ENCODE data around the gene HEPACAM. TPM values are rescaled to one million over a fixed set of nuclear protein-coding genes. Genes with fewer than 3 reads are reported as not detected.

The HEPACAM gene
- total RNA-seq, 1 experiment from 2014 or later: 0.11 TPM

DNA sequence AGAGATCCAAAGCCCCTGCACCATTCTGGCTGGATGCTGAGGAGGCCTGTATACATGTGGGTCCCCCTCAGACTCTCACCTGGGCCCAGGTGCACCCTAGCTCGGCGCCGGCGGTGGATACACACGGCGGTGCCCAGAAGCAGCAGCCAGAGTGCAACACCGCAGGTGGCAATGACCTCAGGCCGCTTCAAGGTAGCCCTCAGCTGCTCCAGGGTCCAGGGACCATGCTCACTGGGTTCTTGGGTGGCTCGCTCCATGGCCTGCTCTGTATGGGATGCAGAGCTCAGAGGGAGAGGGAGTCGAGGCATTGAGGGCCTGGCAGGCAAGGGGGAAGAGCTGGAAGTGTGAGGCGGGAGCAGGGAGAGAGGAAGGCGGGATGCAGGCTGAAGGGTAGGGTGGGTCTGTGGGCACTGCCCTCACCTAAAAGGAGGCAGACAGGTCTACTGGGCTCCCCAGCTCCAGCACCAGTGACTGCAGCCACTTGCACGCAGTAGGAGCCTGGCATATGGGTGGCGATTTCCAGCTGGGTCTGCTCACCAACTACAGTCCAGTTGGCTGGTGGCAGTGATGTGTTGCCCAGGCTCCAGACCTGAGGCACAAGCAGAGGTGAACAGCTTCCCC is 42.0 kb downstream of the HEPACAM start:
- DNase-seq (no peak), ATAC-seq (no peak)
- Histone ChIP-seq H3K79me2 (ENCODE audit: low read length) (no peaks in the 10 kb centered on the region), H3K4me1 (ENCODE audit: insufficient read depth, low read length) (peaks cover 36% of the 10 kb centered on the region), H3K9ac (ENCODE audit: low read length) (no peak overlapping the region), H3K4me2 (ENCODE audit: low read length) (no peak overlapping the region), H3K9me3 (ENCODE audit: low read length) (no peaks in the 10 kb centered on the region), H2AFZ (ENCODE audit: low read length) (no peak overlapping the region), H4K20me1 (ENCODE audit: low read length) (no peaks in the 10 kb centered on the region), H3K4me3 (ENCODE audit: low read length) (no peak overlapping the region), H3K9me2 (replicated peaks; ENCODE audit: low read length) (no peaks in the 10 kb centered on the region), H3K27me3 (ENCODE audit: low read length) (no peaks in the 10 kb centered on the region), H3F3A (ENCODE audit: low read length, unreplicated experiment) (peaks cover 7% of the 10 kb centered on the region), H3K27ac (ENCODE audit: low read length) (no peak overlapping the region), H3K36me3 (ENCODE audit: low read depth, low read length) (no peaks in the 10 kb centered on the region)
- POLR2A ChIA-PET (ENCODE audit: unreplicated experiment): no interaction called here
- no TSS peak for BruUV-seq (replicated peaks)
- intact Hi-C loops (cut with micrococcal nuclease): no loop called here
- TF ChIP-seq EZH2phosphoT487 (IDR thresholded peaks at IDR 0.05; ENCODE audit: borderline replicate concordance, low read length) (no peak), CTCF (conservative IDR thresholded peaks at IDR 0.05; ENCODE audit: low read depth, low read length) (no peak), EZH2 (IDR thresholded peaks at IDR 0.05; ENCODE audit: low read length, unreplicated experiment) (no peak)
- CTCF ChIA-PET: no interaction called here

GRCh38 chr11:124892750-124893454 is 42.9 kb downstream of the HEPACAM start:
- DNase-seq (no peak), ATAC-seq (no peak)
- Histone ChIP-seq H3K27me3 (ENCODE audit: low read length) (no peaks in the 10 kb centered on the region), H3K9me3 (ENCODE audit: low read length) (no peaks in the 10 kb centered on the region), H3K4me2 (ENCODE audit: low read length) (no peak overlapping the region), H2AFZ (ENCODE audit: low read length) (no peak overlapping the region), H3K27ac (ENCODE audit: low read length) (no peak overlapping the region), H3K79me2 (ENCODE audit: low read length) (no peaks in the 10 kb centered on the region), H3K36me3 (ENCODE audit: low read depth, low read length) (no peaks in the 10 kb centered on the region), H3K9me2 (replicated peaks; ENCODE audit: low read length) (no peaks in the 10 kb centered on the region), H3K4me1 (ENCODE audit: insufficient read depth, low read length) (peaks cover 27% of the 10 kb centered on the region), H3F3A (ENCODE audit: low read length, unreplicated experiment) (peaks cover 6% of the 10 kb centered on the region), H4K20me1 (ENCODE audit: low read length) (no peaks in the 10 kb centered on the region), H3K4me3 (ENCODE audit: low read length) (no peak overlapping the region), H3K9ac (ENCODE audit: low read length) (no peak overlapping the region)
- ChIA-PET CTCF (no interaction called here), POLR2A (ENCODE audit: unreplicated experiment) (no interaction called here)
- no peak for TF ChIP-seq EZH2 (IDR thresholded peaks at IDR 0.05; ENCODE audit: low read length, unreplicated experiment)
- no TSS peak for BruUV-seq (replicated peaks)
- intact Hi-C loops (cut with micrococcal nuclease): no loop called here

GRCh38 chr11:124892146-124892545 is 43.7 kb downstream of the HEPACAM start:
- H3F3A ChIP-seq (ENCODE audit: low read length, unreplicated experiment): no peaks in the 10 kb centered on the region
- H3K4me1 ChIP-seq (ENCODE audit: insufficient read depth, low read length): peaks cover 20% of the 10 kb centered on the region
- ChIA-PET CTCF (interaction anchor here (0.7 kb wide), 1 partner anchor 16 kb away, joined by 4 read pairs; no protein-coding TSS in a partner anchor), POLR2A (ENCODE audit: unreplicated experiment) (no interaction called here)
- no peaks in the 10 kb centered on the region for H3K9me2 ChIP-seq (replicated peaks; ENCODE audit: low read length)
- H3K79me2 ChIP-seq (ENCODE audit: low read length): no peaks in the 10 kb centered on the region
- TF ChIP-seq CTCF (conservative IDR thresholded peaks at IDR 0.05; ENCODE audit: low read depth, low read length): no peak
- TF ChIP-seq EZH2 (IDR thresholded peaks at IDR 0.05; ENCODE audit: low read length, unreplicated experiment): no peak
- no peak for TF ChIP-seq EZH2phosphoT487 (IDR thresholded peaks at IDR 0.05; ENCODE audit: borderline replicate concordance, low read length)
- H3K4me3 ChIP-seq (ENCODE audit: low read length): no peak overlapping the region
- ATAC-seq: no peak
- H2AFZ ChIP-seq (ENCODE audit: low read length): no peak overlapping the region
- intact Hi-C loops (cut with micrococcal nuclease): no loop called here
- H3K36me3 ChIP-seq (ENCODE audit: low read depth, low read length): no peaks in the 10 kb centered on the region
- H3K27ac ChIP-seq (ENCODE audit: low read length): no peak overlapping the region
- DNase-seq: no peak
- BruUV-seq (replicated peaks): no TSS peak
- H4K20me1 ChIP-seq (ENCODE audit: low read length): no peaks in the 10 kb centered on the region
- H3K4me2 ChIP-seq (ENCODE audit: low read length): no peak overlapping the region
- no peaks in the 10 kb centered on the region for H3K27me3 ChIP-seq (ENCODE audit: low read length)
- no peaks in the 10 kb centered on the region for H3K9me3 ChIP-seq (ENCODE audit: low read length)
- no peak overlapping the region for H3K9ac ChIP-seq (ENCODE audit: low read length)

All from PC-3 (cell line).